Stimulated activated CD8-positive, alpha-beta memory T cell treated with anti-CD3 and anti-CD28 coated beads, Interleukin-2, amount 100 ng/mL, for 1 hour (primary cell): ENCODE measurements around the gene NSD1.
"Not testable (repeated sequence)": the region's sequence is repeated elsewhere in the genome, so short reads cannot be mapped to it uniquely, and the experiment has no call there.

Experiments used
- DNase-seq, 2 donors: peaks; one replicate each; pipeline ENCODE4 v3.0.0-alpha.2; 2020; ENCODE audit warnings: low read depth in 2 of 2

Gene NSD1

GRCh38 chr5:177232358-177232757, 98.8 kb downstream of the NSD1 start:
- DNase-seq: no peak

- DNase-seq: no peak
Observed at GRCh38 chr5:177232761-177233160, 99.2 kb downstream of the NSD1 start.

DNA sequence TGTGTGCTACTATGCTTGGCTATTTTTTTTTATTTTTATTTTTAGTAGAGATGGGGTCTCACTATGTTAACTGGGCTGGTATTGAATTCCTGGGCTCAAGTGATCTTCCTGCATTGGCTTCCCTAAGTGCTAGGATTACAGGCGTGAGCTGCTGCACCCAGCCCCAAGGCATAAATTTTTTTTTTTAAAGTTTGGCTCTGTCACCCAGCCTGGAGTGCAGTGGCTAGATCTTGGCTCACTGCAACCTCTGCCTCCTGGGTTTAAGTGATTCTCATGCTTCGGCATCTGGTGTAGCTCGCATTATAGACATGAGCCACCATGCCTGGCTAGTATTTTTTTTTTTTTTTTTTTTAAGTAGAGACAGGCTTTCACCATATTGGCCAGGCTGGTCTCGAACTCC, 99.6 kb downstream of the NSD1 start:
- no peak for DNase-seq

DNA sequence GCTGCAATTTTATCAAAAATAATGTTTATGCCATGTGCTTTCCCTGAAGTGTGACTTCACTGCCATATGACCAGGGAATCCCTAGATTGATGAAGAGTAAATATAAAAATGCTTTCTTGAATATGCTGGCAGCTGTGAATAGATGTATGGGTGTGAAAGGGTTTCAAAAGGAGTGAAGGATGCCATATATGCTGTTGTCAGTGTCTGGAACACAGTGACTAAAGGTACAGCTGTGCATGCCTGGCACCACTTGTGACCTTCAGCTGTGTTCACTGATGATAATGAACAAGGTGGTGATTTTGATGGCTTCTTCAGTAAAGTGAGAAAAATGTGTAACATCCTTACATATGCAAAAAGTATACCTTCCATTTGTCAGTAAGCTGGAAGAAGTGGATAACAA, 100.2 kb downstream of the NSD1 start:
- DNase-seq: no peak

DNA sequence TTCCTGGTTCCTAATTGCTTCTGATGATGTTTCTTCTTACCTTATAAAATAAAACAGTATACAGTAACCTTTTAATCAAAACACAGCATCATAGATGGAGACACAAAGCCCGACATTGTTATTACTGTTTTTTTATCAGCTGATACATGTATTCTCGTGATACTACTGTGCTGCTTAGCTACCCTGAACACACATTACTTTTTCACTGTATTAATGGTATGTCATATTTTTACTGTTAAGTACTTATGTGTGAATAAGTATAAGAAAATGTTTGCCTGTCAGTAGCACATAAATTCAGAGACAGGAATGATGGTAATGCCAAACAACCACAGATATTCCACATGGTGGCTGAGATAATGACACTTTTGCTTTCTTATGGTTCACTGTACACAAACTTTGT, 101.3 kb downstream of the NSD1 start:
- no peak for DNase-seq

DNA sequence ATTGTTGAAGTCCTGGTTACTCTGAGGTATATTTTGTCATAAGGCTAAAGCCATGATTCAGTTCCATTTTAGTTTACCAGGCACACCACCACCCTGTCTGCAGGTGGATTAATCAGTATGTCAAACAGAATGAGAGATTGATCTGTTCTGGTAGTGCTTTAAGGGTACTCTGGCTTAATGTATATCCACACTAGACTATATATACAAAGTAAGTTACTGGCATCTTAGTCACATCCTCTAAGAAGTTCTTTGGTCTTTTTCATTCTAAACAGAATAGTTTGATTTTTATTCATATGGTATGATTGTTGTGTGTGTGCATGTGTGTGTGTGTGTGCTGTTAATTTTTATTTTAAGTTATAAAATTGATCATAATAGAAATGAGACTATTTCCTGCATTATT, 108.2 kb downstream of the NSD1 start:
- no peak for DNase-seq

DNA sequence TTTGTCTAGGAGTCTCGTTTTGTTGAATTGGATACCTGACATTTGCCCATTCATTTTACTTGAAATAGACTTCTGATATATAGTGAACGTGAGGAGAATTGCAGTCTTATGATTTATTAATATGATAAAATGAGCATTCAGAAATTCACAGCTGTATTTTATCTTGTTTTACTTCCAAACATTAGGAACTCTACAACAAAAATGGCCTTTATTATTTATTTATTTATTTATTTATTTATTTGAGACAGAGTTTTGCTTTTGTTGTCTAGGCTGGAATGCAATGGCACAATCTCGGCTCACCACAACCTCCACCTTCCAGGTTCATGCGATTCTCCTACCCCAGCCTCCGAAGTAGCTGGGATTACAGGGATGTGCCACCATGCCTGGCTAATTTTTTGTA, 108.7 kb downstream of the NSD1 start:
- no peak for DNase-seq

- no peak for DNase-seq
Observed at GRCh38 chr5:177249761-177250537, 116.4 kb downstream of the NSD1 start.

- no peak for DNase-seq
Observed at GRCh38 chr5:177253252-177253651, 119.7 kb downstream of the NSD1 start.

DNA sequence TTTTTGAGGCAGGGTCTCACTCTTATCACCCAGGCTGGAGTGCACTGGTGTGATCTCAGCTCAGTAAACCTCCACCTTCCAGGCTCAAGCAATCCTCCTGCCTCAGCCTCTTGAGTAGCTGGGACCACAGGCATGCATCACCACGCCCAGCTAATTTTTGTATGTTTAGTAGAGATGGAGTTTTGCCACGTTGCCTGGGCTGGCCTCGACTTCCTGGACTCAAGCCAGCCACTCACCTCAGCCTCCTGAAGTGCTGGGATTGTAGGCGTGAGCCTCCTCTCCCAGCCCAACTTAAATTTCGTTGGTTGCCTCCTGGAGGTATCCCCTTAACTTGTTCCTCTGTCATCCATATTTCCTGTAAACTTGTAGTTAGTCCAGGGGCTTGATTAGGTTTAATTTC, 122.7 kb downstream of the NSD1 start:
- DNase-seq: no peak

DNA sequence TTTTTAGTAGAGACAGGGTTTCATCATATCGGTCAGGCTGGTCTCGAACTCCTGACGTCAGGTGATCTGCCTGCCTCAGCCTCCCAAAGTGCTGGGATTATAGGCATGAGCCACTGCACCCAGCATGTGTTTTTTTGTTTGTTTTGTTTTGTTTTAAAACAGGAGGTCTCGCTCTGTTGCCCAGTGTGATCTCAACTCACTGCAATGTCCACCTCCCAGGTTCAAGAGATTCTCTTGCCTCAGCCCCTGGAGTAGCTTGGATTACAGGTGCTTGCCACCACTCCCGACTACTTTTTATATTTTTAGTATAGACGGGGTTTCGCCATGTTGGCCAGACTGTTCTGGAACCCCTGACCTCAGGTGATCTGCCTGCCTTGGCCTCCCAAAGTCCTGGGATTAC, 125.1 kb downstream of the NSD1 start:
- DNase-seq: not testable (repeated sequence)

DNA sequence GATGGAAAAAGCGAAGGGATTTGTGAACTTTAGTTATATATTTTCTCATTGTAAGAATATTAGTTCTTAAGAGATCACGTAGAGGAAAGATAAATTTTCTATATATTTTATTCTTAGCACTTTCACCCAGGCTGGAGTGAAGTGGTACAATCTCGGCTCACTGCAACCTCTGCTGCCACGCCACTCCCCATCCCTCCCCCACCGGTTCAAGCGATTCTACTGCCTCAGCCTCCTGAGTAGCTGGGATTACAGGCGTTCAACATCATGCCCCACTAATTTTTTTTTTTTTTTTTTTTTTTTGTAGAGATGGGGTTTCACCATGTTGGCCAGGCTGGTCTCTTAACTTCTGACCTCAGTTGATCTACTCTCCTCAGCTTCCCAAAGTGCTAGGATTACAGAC, 127.4 kb downstream of the NSD1 start:
- no peak for DNase-seq

DNA sequence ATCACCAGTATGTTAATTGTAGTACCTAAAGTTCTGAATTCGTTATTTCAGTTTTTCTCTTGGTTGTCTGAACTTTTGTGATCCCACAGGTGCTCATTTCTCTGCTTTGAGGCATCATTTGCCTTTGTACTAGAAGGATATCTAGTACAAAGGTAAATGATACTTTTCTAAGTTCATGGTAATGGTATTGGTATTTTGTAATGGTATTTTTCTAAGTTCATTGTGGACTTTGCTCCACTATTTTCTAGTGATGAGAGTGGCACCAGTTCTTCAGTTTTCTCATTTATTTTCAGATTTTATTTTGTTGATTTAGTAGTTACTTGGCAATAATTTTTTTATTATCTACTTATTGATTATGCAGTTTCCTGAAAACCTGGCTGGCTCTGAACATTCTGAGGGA, 127.9 kb downstream of the NSD1 start:
- DNase-seq: no peak

- DNase-seq: no peak
Observed at GRCh38 chr5:177264178-177264577, 130.6 kb downstream of the NSD1 start.

DNA sequence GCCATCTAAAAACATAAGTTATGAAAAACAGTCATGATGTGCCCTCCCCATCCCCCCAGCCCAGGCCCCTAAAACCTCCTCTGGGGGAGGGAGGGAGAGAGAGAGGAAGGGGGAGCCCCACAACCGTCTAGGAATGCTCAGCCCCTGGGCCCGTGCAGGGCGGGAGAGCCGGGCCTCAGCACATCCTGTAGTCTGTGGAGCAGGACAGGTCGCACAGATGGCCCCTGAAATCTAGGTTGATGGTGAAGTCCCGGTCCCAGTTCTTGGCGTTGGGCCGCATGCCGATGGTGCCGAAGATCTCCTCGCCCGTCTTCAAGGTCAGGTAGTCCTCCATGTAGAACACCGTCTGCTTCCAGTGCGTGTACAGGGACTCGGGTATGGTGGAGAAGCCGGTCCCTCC, 131.8 kb downstream of the NSD1 start:
- DNase-seq: no peak

GRCh38 chr5:177269232-177269895, 135.8 kb downstream of the NSD1 start:
- no peak for DNase-seq

DNA sequence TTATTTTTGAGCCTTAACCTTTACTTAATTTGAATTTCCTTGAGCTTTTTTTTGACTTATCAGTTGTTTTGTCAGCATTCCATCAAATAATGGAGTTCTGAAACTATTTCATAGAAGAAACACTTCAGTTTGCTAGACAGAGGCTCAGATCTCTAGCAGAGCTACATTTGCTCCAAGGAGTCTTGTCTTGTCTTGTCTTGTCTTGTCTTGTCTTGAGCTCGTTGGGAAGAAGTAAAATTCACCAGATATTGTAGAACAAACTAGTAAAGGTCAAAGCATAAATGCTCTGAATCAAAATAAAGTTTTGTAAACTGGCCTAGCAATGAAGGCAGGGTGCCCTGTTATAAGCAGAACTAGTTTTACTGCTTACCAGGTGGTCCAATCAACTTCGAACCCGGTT, 136.4 kb downstream of the NSD1 start:
- no peak for DNase-seq

DNA sequence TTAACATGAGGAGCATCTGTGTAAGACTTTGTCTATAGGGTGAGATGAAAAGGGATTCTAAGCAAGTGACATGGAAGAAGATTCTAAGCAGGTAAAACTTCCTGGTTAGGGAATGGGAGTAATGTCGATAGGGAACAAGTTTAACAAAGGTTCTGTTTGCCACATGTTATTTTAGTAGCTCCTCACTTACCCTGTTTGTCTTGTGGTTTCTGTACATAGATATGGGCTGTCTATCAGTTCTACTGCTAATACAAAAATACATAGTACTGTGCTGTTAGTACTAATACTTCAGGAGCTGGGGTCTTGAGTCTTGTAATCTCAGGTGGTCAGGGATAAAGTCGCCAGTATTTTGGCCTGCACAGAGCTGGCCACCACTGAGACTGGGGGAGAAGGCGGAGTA, 137.1 kb downstream of the NSD1 start:
- no peak for DNase-seq

GRCh38 chr5:177271113-177271512, 137.5 kb downstream of the NSD1 start:
- no peak for DNase-seq

- DNase-seq: no peak
Observed at GRCh38 chr5:177275883-177276282, 142.3 kb downstream of the NSD1 start.

GRCh38 chr5:177276886-177277285, 143.3 kb downstream of the NSD1 start:
- DNase-seq: no peak

GRCh38 chr5:177288191-177288590, 154.6 kb downstream of the NSD1 start:
- no peak for DNase-seq

DNA sequence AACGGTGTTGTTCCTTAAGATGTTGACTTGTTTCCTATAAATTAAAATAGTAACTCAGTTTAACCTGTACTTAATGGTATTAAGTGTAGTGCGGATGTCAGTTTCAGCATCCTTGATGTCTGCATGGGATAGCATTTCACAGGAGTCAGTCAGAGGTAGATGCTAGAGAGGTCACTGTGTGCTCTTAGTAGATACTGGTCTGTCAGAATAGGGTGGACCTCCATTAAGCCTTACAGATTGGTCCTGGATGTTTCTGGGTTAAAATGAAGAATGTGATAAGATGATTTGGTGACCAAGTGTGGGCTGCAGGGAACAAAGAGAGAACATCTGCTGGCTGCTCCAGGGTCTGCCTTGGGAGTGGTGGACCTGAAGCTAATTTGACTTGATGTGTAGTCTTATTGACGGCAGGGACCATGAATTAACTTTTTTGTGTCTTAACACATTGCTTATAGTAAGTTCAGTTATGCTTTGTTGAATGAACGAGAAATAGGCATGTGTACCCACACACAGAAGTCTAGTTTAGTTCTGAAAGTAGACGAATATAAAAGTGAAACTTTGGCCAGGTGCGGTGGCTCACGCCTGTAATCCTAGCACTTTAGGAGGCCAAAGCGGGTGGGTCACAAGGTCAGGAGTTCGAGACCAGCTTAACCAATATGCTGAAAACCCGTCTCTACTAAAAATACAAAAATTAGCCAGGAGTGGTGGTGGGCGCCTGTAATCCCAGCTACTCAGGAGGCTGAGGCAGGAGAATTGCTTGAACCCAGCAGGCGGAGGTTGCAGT, 157.4 kb downstream of the NSD1 start:
- DNase-seq: no peak
